Retinal pigment epithelial cell (primary cell): ENCODE measurements around the gene SERTAD1.
"Not testable (repeated sequence)": the region's sequence is repeated elsewhere in the genome, so short reads cannot be mapped to it uniquely, and the experiment has no call there.

Source experiments
- DNase-seq: peaks from one replicate; pipeline ENCODE4 v3.0.0-alpha.2; 2010; ENCODE audit warnings: low read depth
- H3K4me3 ChIP-seq: 2 replicates; pipeline ENCODE4 v1.5.1; 2011; ENCODE audit warnings: mild to moderate bottlenecking, low read length, control low read depth, moderate library complexity
- TF ChIP-seq, protein P1 (sequence below): conservative IDR thresholded peaks from 2 replicates; pipeline ENCODE4 v1.5.1; 2011; ENCODE audit warnings: low read depth, low read length, control low read depth, inconsistent platforms

SERTAD1 gene

DNA sequence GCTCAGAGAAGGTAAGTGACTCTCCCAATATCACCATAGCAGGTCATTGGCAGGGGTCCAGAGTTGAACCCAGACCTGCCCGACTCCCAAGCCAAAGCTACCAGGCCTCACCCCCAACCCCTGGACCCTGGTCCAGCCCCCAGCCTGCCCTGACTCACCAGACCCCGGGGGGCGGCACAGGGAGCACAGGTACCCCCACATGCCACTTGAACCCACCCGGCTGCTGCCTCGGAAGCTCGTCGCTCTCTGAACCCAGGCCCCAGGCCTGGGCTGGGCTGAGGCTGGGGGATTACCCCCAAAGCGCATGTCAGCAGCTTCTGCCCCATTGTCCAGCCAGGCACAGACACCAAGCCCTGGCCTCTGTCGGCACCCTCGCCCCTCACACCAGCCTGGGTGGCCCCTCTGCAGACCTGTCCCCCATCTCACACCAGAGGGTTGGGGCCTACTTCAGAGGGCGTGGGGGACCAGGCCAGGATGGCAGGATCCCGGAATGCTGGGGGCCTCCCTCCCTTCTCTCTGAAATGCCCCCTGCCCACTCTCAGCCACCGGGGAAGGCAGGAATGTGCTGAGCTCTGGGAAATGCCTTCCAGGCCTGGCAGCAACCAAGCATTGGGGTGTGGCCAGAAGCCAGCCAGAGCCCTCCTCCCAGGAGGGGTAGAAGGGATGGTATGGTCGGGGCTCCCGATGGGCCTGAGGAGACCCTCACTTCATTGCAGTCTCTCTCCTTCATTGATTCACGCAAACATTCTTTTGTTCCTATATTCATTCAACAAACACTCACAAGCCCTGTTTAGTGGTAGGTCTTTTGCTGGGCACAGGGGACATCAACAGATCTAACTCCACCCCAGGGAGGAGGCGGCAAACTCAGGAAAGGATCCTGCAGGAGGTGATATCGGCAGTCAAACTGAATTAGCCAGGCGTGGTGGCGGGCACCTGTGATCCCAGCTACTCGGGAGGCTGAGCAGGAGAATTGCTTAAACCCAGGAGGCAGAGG is 11.0 kb downstream of the SERTAD1 start:
- no peak overlapping the region for H3K4me3 ChIP-seq
- no peak for DNase-seq
- TF ChIP-seq, protein P1, sequence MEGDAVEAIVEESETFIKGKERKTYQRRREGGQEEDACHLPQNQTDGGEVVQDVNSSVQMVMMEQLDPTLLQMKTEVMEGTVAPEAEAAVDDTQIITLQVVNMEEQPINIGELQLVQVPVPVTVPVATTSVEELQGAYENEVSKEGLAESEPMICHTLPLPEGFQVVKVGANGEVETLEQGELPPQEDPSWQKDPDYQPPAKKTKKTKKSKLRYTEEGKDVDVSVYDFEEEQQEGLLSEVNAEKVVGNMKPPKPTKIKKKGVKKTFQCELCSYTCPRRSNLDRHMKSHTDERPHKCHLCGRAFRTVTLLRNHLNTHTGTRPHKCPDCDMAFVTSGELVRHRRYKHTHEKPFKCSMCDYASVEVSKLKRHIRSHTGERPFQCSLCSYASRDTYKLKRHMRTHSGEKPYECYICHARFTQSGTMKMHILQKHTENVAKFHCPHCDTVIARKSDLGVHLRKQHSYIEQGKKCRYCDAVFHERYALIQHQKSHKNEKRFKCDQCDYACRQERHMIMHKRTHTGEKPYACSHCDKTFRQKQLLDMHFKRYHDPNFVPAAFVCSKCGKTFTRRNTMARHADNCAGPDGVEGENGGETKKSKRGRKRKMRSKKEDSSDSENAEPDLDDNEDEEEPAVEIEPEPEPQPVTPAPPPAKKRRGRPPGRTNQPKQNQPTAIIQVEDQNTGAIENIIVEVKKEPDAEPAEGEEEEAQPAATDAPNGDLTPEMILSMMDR: no peak

DNA sequence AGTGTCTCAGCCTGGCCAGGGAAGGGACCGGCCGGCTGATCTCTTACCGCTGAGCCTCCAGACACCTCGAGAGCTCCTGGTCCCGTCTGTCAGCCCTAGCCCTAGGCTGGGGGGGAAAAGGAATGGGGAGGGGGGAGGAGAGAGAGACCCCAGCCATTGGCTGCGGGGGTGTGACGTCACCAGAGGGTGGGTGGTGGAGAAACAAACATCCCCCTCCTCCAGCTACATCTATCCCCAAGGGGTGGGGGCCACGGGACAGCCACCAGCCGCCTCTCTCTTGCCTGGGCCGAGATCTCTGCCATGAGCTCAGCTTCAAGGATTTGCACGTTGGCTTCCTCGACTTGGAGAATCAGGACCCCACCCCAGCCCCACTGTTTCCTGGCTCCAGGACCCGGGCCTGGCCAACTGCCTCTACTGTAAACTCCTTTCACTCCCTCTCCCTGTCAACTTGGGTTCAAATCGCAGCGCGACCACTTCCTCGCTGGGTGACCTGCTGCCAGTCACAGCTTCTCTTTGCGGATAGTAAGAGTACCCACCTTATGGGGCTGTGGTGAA is 12.4 kb downstream of the SERTAD1 start, which contains the start of gene PRX:
Gene PRX, minus strand, starts transcription at position 88 of the 555 bp plus-strand sequence. CDS start 5,446 bp downstream, outside the sequence.
- TF ChIP-seq, protein P1: no peak
- H3K4me3 ChIP-seq: no peak within 1 kb of the TSS
- no peak for DNase-seq

DNA sequence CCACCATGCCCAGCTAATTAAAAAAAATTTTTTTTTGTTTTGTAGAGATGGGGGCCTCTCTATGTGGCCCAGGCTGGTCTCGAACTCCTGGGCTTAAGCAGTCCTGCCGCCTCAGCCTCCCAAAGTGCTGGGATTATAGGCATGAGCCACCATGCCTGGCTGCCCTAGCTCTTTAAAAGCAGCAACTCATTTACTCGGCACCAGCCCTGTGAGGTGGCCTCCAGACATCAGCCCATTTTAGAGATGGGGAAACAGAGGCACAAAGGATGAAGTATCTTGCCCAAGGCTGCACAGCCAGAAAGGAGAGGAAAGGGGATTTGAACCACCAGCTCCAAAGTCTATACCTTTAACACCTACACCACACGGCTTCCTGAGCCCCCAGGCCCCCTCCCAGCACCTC is 12.9 kb downstream of the SERTAD1 start:
- no peak overlapping the region for H3K4me3 ChIP-seq
- no peak for DNase-seq
- TF ChIP-seq, protein P1: no peak

DNA sequence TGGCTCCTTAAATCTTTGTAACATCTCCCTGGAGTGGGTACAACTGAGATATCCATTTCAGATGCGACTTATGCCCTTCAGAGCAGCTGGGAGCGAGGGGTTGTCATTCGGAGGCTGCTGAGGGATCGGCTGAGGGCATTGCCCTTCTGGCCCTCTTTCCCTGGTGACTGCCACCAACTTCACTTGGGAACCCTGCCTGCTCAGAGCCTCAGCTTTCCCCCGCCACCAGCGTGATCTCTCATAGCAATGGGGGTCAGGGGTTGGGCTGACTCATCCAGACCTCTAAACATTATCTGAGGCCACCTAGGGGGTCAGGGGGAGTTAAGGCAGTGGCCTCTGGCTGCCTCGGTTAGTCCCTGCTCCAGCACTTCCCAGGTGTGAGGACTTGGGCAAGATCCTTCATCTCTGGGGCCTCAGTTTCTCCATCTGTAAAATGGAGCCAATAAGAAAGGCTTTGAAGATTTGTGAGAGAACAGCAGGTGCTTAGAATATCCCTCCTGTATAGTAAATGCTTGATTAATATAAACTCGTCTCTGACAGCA is 13.8 kb downstream of the SERTAD1 start:
- DNase-seq: no peak
- TF ChIP-seq, protein P1: no peak
- H3K4me3 ChIP-seq: no peak overlapping the region

DNA sequence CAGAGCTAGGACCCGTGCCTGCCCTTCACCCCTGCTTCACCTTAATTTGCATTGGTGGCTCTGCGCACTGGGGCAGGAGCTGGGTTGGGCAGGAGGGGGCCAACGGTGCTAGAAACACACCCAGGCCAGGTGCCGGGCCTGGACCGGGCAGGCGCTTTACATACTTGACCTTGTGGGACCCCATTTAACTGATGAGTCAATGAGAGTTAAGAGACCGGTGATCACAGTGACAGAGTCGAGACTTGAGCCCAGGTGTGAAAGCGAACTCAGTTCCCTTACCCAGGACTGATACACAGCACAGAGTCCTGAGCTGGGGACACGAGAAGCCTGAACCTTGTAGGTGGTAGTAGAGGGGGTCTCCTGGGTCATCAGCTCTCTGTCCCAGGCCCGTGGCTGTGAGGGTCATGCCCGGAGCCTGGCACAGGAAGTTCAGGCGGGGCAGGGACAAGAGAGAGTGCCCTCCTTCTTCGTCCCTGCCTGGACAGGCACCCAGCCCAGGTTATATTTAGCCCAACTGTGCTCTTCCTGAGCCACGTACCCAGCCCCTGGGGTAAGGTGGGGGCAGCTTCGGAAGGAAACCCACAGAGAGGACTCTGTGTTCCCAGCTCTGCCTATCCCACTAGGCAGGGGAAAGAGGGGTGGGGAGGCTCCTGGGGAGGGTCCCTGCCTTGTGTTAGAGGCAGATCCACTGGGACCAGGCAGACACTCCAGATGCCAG is 14.5 kb downstream of the SERTAD1 start:
- DNase-seq: no peak
- H3K4me3 ChIP-seq: no peak overlapping the region
- TF ChIP-seq, protein P1: no peak

DNA sequence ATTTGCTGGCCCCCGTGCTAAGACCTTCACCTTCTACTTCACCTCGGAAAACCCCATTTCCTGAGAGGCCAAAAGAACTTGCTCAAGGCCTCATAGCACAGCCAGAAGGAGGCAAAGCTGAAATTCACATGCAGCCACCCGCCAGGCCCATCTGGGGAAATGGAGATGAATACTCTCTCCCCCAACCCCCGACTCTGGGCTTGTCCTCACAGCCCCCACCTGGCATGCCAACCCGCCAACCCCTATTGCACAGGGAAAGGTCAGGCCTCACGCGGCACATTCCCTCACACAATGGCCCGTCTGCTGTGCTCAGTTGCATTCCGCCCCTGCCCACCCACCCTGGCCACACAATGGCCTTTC is 15.8 kb downstream of the SERTAD1 start:
- TF ChIP-seq, protein P1: no peak
- DNase-seq: no peak
- no peak overlapping the region for H3K4me3 ChIP-seq

DNA sequence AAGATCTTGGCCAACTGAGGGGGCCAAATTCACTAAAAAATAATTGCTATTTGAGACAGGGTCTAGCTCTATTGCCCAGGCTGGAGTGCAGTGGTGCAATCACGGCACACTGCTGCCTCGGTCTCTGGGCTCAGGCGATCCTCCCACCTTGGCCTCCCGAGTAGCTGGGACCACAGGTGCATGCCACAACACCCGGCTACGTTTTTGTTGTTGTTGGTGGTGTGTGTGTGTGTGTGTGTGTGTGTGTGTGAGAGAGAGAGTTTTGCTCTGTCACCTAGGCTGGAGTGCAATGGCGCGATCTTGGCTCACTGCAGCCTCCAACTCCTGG is 17.2 kb downstream of the SERTAD1 start:
- not testable (repeated sequence) for DNase-seq, H3K4me3 ChIP-seq
